ENCODE results near the gene RMDN2. TPM values are rescaled to one million over a fixed set of nuclear protein-coding genes. Genes with fewer than 3 reads are reported as not detected.

RMDN2 gene
- polyA plus RNA-seq, 2 of the 4 experiments (the other 2 are of a cell fraction), result 4.6 to 6.9 TPM

DNA sequence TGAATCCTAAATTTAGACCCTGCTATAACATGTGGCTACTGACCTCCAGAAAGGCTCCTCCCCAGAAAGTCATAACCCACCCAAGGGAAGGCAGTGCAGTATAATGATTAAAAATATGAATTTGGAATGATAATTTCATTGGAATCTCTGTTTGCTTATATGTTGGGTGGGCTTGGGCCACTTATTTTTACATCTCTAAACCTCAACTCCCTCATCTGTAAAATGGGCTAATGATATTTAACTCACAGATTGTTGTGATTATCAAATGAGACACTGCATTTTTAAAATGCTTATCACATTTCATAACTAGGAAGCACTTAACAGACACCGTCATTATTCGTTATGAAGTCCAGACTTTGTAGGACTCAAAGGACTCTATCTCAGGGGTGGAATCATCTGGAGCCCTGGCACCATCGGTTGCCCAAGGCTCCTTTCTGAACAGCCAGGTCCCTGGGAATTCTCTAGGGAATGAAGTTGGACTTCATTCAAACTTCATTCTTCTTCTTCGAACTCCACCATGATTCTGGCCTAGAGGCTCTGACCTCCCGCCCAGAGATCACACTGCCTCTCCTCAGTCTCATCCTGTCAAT is 33.1 kb upstream of the RMDN2 start:
- no peak for ATAC-seq
- H3K4me3 ChIP-seq, result no peak overlapping the region
- H3K4me2 ChIP-seq, result no peak overlapping the region
- ChIA-PET POLR2A (no interaction called here), CTCF (interaction anchor here (0.7 to 7.6 kb wide), 22 partner anchors 10 to 823 kb away, joined by 3 to 108 read pairs (median 5); partner anchors contain the start of gene RMDN2)
- no peak overlapping the region for H3K27ac ChIP-seq
- DNase-seq (ENCODE audit: low read depth in 1 of 2, low spot score in 1 of 2), result no peak
- TF ChIP-seq FOSB (CRISPR knock-in tag; IDR thresholded peaks at IDR 0.05) (no peak), NR3C1 (IDR thresholded peaks at IDR 0.05) (no peak), ZSCAN20 (CRISPR knock-in tag; IDR thresholded peaks at IDR 0.05) (no peak), POLR2AphosphoS2 (conservative IDR thresholded peaks at IDR 0.05; ENCODE audit: low read length) (no peak), FOXS1 (CRISPR knock-in tag; IDR thresholded peaks at IDR 0.05) (no peak), CBX2 (IDR thresholded peaks at IDR 0.05; ENCODE audit: borderline replicate concordance, low read depth) (no peak), RFX5 (IDR thresholded peaks at IDR 0.05) (no peak), HOXB13 (CRISPR knock-in tag; IDR thresholded peaks at IDR 0.05; ENCODE audit: low read depth) (no peak), MAFK (IDR thresholded peaks at IDR 0.05; ENCODE audit: partially characterized antibody) (no peak), EP300 (IDR thresholded peaks at IDR 0.05) (no peak), MYC (IDR thresholded peaks at IDR 0.05; ENCODE audit: borderline replicate concordance, low read length) (no peak), ZNF302 (CRISPR knock-in tag; IDR thresholded peaks at IDR 0.05) (no peak)
- TF ChIP-seq, protein P1, sequence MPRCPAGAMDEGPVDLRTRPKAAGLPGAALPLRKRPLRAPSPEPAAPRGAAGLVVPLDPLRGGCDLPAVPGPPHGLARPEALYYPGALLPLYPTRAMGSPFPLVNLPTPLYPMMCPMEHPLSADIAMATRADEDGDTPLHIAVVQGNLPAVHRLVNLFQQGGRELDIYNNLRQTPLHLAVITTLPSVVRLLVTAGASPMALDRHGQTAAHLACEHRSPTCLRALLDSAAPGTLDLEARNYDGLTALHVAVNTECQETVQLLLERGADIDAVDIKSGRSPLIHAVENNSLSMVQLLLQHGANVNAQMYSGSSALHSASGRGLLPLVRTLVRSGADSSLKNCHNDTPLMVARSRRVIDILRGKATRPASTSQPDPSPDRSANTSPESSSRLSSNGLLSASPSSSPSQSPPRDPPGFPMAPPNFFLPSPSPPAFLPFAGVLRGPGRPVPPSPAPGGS (IDR thresholded peaks at IDR 0.05), result no peak
- TF ChIP-seq, protein P2, sequence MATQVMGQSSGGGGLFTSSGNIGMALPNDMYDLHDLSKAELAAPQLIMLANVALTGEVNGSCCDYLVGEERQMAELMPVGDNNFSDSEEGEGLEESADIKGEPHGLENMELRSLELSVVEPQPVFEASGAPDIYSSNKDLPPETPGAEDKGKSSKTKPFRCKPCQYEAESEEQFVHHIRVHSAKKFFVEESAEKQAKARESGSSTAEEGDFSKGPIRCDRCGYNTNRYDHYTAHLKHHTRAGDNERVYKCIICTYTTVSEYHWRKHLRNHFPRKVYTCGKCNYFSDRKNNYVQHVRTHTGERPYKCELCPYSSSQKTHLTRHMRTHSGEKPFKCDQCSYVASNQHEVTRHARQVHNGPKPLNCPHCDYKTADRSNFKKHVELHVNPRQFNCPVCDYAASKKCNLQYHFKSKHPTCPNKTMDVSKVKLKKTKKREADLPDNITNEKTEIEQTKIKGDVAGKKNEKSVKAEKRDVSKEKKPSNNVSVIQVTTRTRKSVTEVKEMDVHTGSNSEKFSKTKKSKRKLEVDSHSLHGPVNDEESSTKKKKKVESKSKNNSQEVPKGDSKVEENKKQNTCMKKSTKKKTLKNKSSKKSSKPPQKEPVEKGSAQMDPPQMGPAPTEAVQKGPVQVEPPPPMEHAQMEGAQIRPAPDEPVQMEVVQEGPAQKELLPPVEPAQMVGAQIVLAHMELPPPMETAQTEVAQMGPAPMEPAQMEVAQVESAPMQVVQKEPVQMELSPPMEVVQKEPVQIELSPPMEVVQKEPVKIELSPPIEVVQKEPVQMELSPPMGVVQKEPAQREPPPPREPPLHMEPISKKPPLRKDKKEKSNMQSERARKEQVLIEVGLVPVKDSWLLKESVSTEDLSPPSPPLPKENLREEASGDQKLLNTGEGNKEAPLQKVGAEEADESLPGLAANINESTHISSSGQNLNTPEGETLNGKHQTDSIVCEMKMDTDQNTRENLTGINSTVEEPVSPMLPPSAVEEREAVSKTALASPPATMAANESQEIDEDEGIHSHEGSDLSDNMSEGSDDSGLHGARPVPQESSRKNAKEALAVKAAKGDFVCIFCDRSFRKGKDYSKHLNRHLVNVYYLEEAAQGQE (IDR thresholded peaks at IDR 0.05), result no peak
- TF ChIP-seq, protein P3, sequence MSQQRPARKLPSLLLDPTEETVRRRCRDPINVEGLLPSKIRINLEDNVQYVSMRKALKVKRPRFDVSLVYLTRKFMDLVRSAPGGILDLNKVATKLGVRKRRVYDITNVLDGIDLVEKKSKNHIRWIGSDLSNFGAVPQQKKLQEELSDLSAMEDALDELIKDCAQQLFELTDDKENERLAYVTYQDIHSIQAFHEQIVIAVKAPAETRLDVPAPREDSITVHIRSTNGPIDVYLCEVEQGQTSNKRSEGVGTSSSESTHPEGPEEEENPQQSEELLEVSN (IDR thresholded peaks at IDR 0.05; ENCODE audit: borderline replicate concordance, low read depth), result no peak
- TF ChIP-seq, protein P4, sequence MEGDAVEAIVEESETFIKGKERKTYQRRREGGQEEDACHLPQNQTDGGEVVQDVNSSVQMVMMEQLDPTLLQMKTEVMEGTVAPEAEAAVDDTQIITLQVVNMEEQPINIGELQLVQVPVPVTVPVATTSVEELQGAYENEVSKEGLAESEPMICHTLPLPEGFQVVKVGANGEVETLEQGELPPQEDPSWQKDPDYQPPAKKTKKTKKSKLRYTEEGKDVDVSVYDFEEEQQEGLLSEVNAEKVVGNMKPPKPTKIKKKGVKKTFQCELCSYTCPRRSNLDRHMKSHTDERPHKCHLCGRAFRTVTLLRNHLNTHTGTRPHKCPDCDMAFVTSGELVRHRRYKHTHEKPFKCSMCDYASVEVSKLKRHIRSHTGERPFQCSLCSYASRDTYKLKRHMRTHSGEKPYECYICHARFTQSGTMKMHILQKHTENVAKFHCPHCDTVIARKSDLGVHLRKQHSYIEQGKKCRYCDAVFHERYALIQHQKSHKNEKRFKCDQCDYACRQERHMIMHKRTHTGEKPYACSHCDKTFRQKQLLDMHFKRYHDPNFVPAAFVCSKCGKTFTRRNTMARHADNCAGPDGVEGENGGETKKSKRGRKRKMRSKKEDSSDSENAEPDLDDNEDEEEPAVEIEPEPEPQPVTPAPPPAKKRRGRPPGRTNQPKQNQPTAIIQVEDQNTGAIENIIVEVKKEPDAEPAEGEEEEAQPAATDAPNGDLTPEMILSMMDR (IDR thresholded peaks at IDR 0.05), result no peak
- TF ChIP-seq, protein P5, sequence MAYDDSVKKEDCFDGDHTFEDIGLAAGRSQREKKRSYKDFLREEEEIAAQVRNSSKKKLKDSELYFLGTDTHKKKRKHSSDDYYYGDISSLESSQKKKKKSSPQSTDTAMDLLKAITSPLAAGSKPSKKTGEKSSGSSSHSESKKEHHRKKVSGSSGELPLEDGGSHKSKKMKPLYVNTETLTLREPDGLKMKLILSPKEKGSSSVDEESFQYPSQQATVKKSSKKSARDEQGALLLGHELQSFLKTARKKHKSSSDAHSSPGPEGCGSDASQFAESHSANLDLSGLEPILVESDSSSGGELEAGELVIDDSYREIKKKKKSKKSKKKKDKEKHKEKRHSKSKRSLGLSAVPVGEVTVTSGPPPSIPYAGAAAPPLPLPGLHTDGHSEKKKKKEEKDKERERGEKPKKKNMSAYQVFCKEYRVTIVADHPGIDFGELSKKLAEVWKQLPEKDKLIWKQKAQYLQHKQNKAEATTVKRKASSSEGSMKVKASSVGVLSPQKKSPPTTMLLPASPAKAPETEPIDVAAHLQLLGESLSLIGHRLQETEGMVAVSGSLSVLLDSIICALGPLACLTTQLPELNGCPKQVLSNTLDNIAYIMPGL (CRISPR knock-in tag; IDR thresholded peaks at IDR 0.05; ENCODE audit: borderline replicate concordance), result no peak
- TF ChIP-seq, protein P6, sequence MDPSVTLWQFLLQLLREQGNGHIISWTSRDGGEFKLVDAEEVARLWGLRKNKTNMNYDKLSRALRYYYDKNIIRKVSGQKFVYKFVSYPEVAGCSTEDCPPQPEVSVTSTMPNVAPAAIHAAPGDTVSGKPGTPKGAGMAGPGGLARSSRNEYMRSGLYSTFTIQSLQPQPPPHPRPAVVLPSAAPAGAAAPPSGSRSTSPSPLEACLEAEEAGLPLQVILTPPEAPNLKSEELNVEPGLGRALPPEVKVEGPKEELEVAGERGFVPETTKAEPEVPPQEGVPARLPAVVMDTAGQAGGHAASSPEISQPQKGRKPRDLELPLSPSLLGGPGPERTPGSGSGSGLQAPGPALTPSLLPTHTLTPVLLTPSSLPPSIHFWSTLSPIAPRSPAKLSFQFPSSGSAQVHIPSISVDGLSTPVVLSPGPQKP (IDR thresholded peaks at IDR 0.05; ENCODE audit: low read depth, low read length), result no peak
- FAIRE-seq, result no peak
- no peaks in the 10 kb centered on the region for H3K9me3 ChIP-seq
- H3K4me1 ChIP-seq, result peaks cover 2% of the 10 kb centered on the region; the same call in 2 of the 3 replicates
- 51% methylated on average over 5 of the region's 5 CpGs for WGBS (ENCODE audit: missing lambda C conversion rate)
